Liver (tissue), 9 donors: ENCODE measurements around the gene PDK1. TPM values are rescaled to one million over a fixed set of nuclear protein-coding genes. Genes with fewer than 3 reads are reported as not detected.
"Not testable (repeated sequence)": the region's sequence is repeated elsewhere in the genome, so short reads cannot be mapped to it uniquely, and the experiment has no call there.

ENCODE experiments used
- DNase-seq: peaks from one replicate; pipeline ENCODE4 v3.0.0-alpha.2; 2017; ENCODE audit warnings: low spot score
- H3K27ac ChIP-seq, 2 donors: one replicate each; pipeline ENCODE4 v1.7.0; 2013; ENCODE audit warnings: inconsistent platforms in 2 of 2, low read length in 2 of 2, control low read depth in 1 of 2, low read depth in 1 of 2, mild to moderate bottlenecking in 1 of 2
- H3K27me3 ChIP-seq, 4 donors: one replicate each; pipeline versions ENCODE4 v1.6.1 to v1.7.0; 2013; ENCODE audit warnings: low read length in 3 of 4, inconsistent platforms in 1 of 4, mild to moderate bottlenecking in 1 of 4, moderate library complexity in 1 of 4; ENCODE audit not compliant: control insufficient read depth in 4 of 4, insufficient read depth in 4 of 4
- H3K36me3 ChIP-seq, 4 donors: one replicate each; pipeline versions ENCODE4 v1.6.1 to v1.7.0; 2013; ENCODE audit warnings: low read length in 3 of 4, mild to moderate bottlenecking in 3 of 4, low read depth in 1 of 4, moderate library complexity in 1 of 4; ENCODE audit not compliant: control insufficient read depth in 4 of 4, insufficient read depth in 3 of 4
- H3K4me1 ChIP-seq, 4 donors: one replicate each; pipeline versions ENCODE4 v1.6.1 to v1.7.0; 2013; ENCODE audit warnings: low read length in 3 of 4, mild to moderate bottlenecking in 3 of 4, moderate library complexity in 1 of 4; ENCODE audit not compliant: control insufficient read depth in 4 of 4, insufficient read depth in 4 of 4
- H3K4me3 ChIP-seq, 3 donors: one replicate each; pipeline versions ENCODE4 v1.6.1 to v1.7.0; 2013; ENCODE audit warnings: low read length in 3 of 3, control low read depth in 1 of 3, low read depth in 1 of 3, mild to moderate bottlenecking in 1 of 3
- H3K9ac ChIP-seq, 2 donors: one replicate each; pipeline ENCODE4 v1.7.0; 2013; ENCODE audit warnings: low read length in 2 of 2, mild to moderate bottlenecking in 2 of 2, moderate library complexity in 2 of 2, control low read depth in 1 of 2, low read depth in 1 of 2
- H3K9me3 ChIP-seq, 4 donors: one replicate each; pipeline versions ENCODE4 v1.6.1 to v1.7.0; 2013; ENCODE audit warnings: low read length in 3 of 4; ENCODE audit not compliant: control insufficient read depth in 4 of 4
- FOXA1 ChIP-seq: IDR thresholded peaks from 2 replicates; pipeline ENCODE4 v1.6.1; 2016; ENCODE audit warnings: antibody characterized with exemption
- FOXA2 ChIP-seq: IDR thresholded peaks from 2 replicates; pipeline ENCODE4 v1.6.1; 2016; ENCODE audit warnings: antibody characterized with exemption
- GABPA ChIP-seq, 2 donors: IDR thresholded peaks in 1 of 2; conservative IDR thresholded peaks in 1 of 2; 2 replicates each; pipeline ENCODE4 v1.6.1; 2016; ENCODE audit warnings: antibody characterized with exemption in 2 of 2, mild to moderate bottlenecking in 1 of 2, moderate library complexity in 1 of 2
- HNF4A ChIP-seq, 2 donors: conservative IDR thresholded peaks; 2 replicates each; pipeline ENCODE4 v1.6.1; 2016; ENCODE audit warnings: antibody characterized with exemption in 2 of 2, mild to moderate bottlenecking in 2 of 2
- HNF4G ChIP-seq: IDR thresholded peaks from 2 replicates; pipeline ENCODE4 v1.6.1; 2016; ENCODE audit warnings: antibody characterized with exemption
- JUND ChIP-seq, 2 donors: IDR thresholded peaks; 2 replicates each; pipeline ENCODE4 v1.6.1; 2016; ENCODE audit warnings: antibody characterized with exemption in 2 of 2
- NR2F2 ChIP-seq: IDR thresholded peaks from 2 replicates; pipeline ENCODE4 v1.6.1; 2016; ENCODE audit warnings: antibody characterized with exemption
- REST ChIP-seq: IDR thresholded peaks from 2 replicates; pipeline ENCODE4 v1.6.1; 2016; ENCODE audit warnings: antibody characterized with exemption, mild to moderate bottlenecking
- RXRA ChIP-seq, 2 donors: IDR thresholded peaks; 2 replicates each; pipeline ENCODE4 v1.6.1; 2017 to 2018; ENCODE audit warnings: antibody characterized with exemption in 2 of 2, mild to moderate bottlenecking in 1 of 2
- SP1 ChIP-seq: IDR thresholded peaks from 2 replicates; pipeline ENCODE4 v1.6.1; 2018; ENCODE audit warnings: antibody characterized with exemption, mild to moderate bottlenecking
- TAF1 ChIP-seq: conservative IDR thresholded peaks from 2 replicates; pipeline ENCODE4 v1.6.1; 2016; ENCODE audit warnings: antibody characterized with exemption, mild to moderate bottlenecking
- YY1 ChIP-seq: IDR thresholded peaks from 2 replicates; pipeline ENCODE4 v1.6.1; 2016; ENCODE audit warnings: antibody characterized with exemption, mild to moderate bottlenecking
- WGBS: extraction: QIAGEN DNeasy Blood & Tissue Kit; methylation state at CpG from one replicate; pipeline ENCODE4 v1.1.7; 2013; 5-methylcytosine and 5-hydroxymethylcytosine counted together
- polyA plus RNA-seq, 2 donors: library from polyadenylated mRNA; stranded (reverse) in 1 of 2; unstranded in 1 of 2; fragments of 200-250 nt in 1 of 2; fragments of >200 nt in 1 of 2; fragmentation: Nextera tagmentation in 1 of 2; extraction: Ambion mirVana in 1 of 2; gene quantifications; one replicate each; pipeline versions ENCODE4 v1.2.1 to v1.2.3, GENCODE V29; 2013 to 2015
- total RNA-seq, 2 donors: library from RNA; depleted of rRNA; stranded (reverse); fragments of >200 nt; gene quantifications; one replicate each; pipeline ENCODE4 v1.2.3, GENCODE V29; 2014
- donor health status: healthy.
- donor health status: healthy.
- donor health status: healthy.
- donor health status: healthy.
- donor health status: healthy.

The PDK1 gene
- total and polyA plus RNA-seq, 4 donors: 4.7 to 10.9 (median 7.8) TPM

- H3K9ac ChIP-seq: no peak overlapping the region
- DNase-seq: no peak
- no peak overlapping the region for H3K27ac ChIP-seq
- H3K4me1 ChIP-seq: no peaks in the 10 kb centered on the region
- WGBS: 90% methylated on average over 2 of the region's 2 CpGs
- no peak overlapping the region for H3K4me3 ChIP-seq
- no peaks in the 10 kb centered on the region for H3K36me3 ChIP-seq
- no peaks in the 10 kb centered on the region for H3K27me3 ChIP-seq
- no peak for TF ChIP-seq HNF4A (conservative IDR thresholded peaks at IDR 0.05)
- no peak for TF ChIP-seq YY1
- no peak for TF ChIP-seq JUND (IDR thresholded peaks at IDR 0.05)
- no peak for TF ChIP-seq NR2F2
- TF ChIP-seq TAF1: no peak
- TF ChIP-seq FOXA1: no peak
- no peak for TF ChIP-seq SP1
- no peak for TF ChIP-seq RXRA (IDR thresholded peaks at IDR 0.05)
- no peaks in the 10 kb centered on the region for H3K9me3 ChIP-seq
These were observed 10.3 kb upstream of the PDK1 start for GRCh38 chr2:172545408-172546075.

- H3K9ac ChIP-seq: no peak overlapping the region
- no peak for DNase-seq
- no peaks in the 10 kb centered on the region for H3K9me3 ChIP-seq
- H3K27ac ChIP-seq: no peak overlapping the region
- no peaks in the 10 kb centered on the region for H3K4me1 ChIP-seq
- no peak overlapping the region for H3K4me3 ChIP-seq
- WGBS: 98% methylated on average over 1 of the region's 1 CpG
- no peak for TF ChIP-seq NR2F2
- no peak for TF ChIP-seq FOXA1
- no peak for TF ChIP-seq GABPA (IDR thresholded peaks at IDR 0.05 in 1 of 2, conservative IDR thresholded peaks at IDR 0.05 in 1 of 2)
- TF ChIP-seq TAF1: no peak
- TF ChIP-seq HNF4G: no peak
- TF ChIP-seq REST: no peak
- no peak for TF ChIP-seq RXRA (IDR thresholded peaks at IDR 0.05)
- TF ChIP-seq FOXA2: no peak
- no peaks in the 10 kb centered on the region for H3K36me3 ChIP-seq
- no peaks in the 10 kb centered on the region for H3K27me3 ChIP-seq
These were observed 6.8 kb upstream of the PDK1 start for GRCh38 chr2:172549131-172549530.

GRCh38 chr2:172549802-172550201 is 6.1 kb upstream of the PDK1 start:
- not testable (repeated sequence) for H3K9me3 ChIP-seq, H3K4me1 ChIP-seq, H3K4me3 ChIP-seq, DNase-seq, H3K27me3 ChIP-seq, H3K36me3 ChIP-seq, H3K27ac ChIP-seq, H3K9ac ChIP-seq
- WGBS: 70% methylated on average over 1 of the region's 1 CpG
